Measurements from ENCODE around the gene DAZ2.
"Not testable (repeated sequence)": the region's sequence is repeated elsewhere in the genome, so short reads cannot be mapped to it uniquely, and the experiment has no call there.

The DAZ2 gene, protein sequence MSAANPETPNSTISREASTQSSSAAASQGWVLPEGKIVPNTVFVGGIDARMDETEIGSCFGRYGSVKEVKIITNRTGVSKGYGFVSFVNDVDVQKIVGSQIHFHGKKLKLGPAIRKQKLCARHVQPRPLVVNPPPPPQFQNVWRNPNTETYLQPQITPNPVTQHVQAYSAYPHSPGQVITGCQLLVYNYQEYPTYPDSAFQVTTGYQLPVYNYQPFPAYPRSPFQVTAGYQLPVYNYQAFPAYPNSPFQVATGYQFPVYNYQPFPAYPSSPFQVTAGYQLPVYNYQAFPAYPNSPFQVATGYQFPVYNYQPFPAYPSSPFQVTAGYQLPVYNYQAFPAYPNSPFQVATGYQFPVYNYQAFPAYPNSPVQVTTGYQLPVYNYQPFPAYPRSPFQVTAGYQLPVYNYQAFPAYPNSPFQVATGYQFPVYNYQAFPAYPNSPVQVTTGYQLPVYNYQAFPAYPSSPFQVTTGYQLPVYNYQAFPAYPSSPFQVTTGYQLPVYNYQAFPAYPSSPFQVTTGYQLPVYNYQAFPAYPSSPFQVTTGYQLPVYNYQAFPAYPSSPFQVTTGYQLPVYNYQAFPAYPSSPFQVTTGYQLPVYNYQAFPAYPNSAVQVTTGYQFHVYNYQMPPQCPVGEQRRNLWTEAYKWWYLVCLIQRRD

DNA sequence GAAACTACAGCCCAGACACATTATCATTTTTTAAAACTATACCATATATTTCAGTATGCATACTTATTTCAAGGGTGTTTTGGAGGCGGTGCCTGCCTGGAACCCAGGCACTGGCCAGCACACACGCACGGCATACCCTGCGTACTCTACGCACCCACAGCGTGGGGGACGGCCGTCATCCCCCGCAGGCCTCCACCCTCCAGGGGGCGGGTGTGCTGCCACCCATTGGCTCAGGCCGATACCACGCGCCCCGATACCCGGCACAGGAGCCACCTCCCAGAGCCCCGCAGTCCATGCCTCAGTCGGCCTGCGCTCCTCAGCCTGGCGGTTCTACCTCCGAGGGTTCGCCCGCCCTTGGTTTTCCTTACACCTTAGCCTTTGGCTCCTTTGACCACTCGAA is at the start of gene DAZ2:
Gene DAZ2, plus strand, starts transcription at position 301 of the 400 bp plus-strand sequence. CDS start 208 bp downstream, outside the sequence.
- DNase-seq: not testable (repeated sequence)

DNA sequence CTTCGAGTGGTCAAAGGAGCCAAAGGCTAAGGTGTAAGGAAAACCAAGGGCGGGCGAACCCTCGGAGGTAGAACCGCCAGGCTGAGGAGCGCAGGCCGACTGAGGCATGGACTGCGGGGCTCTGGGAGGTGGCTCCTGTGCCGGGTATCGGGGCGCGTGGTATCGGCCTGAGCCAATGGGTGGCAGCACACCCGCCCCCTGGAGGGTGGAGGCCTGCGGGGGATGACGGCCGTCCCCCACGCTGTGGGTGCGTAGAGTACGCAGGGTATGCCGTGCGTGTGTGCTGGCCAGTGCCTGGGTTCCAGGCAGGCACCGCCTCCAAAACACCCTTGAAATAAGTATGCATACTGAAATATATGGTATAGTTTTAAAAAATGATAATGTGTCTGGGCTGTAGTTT is 20.4 kb upstream of the DAZ2 start, which contains the start of gene DAZ1:
Gene DAZ1, minus strand, starts transcription at position 101 of the 400 bp plus-strand sequence. CDS start 208 bp downstream, outside the sequence.
- not testable (repeated sequence) for DNase-seq

DNA sequence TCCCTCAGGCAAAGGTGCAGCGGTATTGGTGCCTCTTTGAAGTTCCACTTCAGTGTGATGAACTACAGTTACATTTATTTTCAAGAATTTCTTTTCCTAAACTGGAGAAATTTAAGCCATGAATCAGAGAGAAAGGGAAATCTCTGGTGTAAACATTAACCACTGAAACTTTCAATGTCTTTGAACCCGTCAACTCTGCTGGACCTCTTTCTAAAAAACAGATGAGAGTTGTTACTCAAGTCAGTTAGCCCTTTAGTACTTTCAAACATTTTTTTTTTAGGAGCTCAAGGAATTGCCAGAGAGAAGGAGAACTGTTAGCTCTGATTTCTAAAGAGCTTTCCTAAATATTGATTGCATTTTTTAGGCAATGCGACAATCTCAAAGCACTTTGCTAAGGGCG is 11.9 kb upstream of the DAZ2 start:
- DNase-seq: not testable (repeated sequence)

DNA sequence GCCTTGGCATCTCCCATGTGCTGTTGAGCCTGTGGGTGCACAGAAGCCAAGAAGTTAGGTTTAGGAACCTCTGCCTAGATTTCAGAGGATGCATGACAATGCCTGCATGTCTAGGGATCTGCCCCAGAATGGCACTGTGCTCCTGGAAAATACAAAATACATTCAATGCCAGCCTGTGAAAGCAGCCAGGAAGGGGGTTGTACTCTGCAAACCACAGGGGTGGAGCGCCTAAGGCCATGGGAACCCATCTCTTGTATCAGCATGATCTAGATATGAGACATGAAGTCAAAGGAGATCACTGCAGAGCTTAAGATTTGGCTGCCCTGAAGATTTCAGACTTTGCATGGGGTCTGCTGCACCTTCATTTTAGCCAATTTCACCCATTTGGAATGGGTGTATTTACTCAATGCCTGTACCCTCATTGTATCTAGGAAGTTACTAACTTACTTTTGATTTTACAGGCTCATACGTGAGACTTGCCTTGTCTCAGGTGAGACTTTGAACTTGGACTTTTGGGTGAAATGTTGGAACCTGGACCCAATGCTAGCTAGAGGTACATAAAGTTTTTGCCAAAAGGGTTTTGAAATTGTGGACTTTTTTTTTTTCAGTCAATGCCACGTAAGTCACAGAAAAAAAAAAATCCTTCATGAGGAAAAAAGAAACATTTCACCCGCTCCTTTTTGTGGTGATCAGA is 9.4 kb upstream of the DAZ2 start:
- DNase-seq: not testable (repeated sequence)

DNA sequence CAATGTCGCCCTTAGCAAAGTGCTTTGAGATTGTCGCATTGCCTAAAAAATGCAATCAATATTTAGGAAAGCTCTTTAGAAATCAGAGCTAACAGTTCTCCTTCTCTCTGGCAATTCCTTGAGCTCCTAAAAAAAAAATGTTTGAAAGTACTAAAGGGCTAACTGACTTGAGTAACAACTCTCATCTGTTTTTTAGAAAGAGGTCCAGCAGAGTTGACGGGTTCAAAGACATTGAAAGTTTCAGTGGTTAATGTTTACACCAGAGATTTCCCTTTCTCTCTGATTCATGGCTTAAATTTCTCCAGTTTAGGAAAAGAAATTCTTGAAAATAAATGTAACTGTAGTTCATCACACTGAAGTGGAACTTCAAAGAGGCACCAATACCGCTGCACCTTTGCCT is 8.7 kb upstream of the DAZ2 start:
- not testable (repeated sequence) for DNase-seq
